ENCODE data around the gene SPA17.

DNA sequence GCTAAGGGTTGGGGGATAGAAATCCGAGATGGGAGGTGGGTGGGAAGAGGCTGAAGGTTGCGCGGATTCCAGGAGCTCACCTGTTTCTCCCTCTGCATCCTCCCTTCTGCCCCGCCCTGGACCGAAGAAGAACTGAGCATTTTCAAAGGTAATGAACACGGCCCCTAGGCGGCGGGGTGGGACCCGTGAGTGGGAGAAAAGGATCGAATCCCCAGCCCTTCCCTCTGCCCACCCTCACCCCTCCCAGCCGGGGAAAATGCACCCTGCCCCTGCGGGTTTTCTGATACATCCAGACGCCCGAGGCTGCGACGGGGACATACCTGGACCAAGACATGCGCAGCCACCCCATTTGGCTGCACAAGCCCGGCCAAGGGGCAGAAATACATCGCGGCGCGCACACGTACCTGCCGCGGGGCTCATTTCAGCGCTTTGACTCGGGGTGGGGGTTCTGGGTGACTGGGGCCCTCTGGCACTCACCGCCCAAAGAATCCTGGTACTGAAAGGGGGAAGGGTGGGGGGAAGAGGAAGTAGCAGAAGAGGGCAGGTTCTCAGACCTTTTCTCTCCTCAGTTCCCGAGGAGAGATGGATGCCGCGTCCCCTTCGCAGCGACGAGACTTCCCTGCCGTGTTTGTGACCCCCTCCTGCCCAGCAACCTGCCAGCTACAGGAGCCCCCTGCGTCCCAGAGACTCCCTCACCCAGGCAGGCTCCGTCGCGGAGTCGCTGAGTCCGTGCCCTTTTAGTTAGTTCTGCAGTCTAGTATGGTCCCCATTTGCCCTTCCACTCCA is 72.3 kb downstream of the SPA17 start:
- TF ChIP-seq, protein P1, sequence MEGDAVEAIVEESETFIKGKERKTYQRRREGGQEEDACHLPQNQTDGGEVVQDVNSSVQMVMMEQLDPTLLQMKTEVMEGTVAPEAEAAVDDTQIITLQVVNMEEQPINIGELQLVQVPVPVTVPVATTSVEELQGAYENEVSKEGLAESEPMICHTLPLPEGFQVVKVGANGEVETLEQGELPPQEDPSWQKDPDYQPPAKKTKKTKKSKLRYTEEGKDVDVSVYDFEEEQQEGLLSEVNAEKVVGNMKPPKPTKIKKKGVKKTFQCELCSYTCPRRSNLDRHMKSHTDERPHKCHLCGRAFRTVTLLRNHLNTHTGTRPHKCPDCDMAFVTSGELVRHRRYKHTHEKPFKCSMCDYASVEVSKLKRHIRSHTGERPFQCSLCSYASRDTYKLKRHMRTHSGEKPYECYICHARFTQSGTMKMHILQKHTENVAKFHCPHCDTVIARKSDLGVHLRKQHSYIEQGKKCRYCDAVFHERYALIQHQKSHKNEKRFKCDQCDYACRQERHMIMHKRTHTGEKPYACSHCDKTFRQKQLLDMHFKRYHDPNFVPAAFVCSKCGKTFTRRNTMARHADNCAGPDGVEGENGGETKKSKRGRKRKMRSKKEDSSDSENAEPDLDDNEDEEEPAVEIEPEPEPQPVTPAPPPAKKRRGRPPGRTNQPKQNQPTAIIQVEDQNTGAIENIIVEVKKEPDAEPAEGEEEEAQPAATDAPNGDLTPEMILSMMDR (IDR thresholded peaks at IDR 0.05; ENCODE audit: borderline replicate concordance, extremely low read depth, low read length, poor library complexity, severe bottlenecking), result no peak
- no peak for TF ChIP-seq EZH2 (IDR thresholded peaks at IDR 0.05; ENCODE audit: borderline replicate concordance, low read depth, low read length, severe bottlenecking)
